ENCODE measurements around the gene ZNF775.

GRCh38 chr7:150336746-150337145, 42.4 kb upstream of the ZNF775 start:
- TF ChIP-seq CTCF (IDR thresholded peaks at IDR 0.05) (no peak), ZFX (IDR thresholded peaks at IDR 0.05; ENCODE audit: borderline replicate concordance) (no peak)

Measured in 22Rv1 (cell line).